ENCODE data around the gene CDH23. TPM values are rescaled to one million over a fixed set of nuclear protein-coding genes. Genes with fewer than 3 reads are reported as not detected.

CDH23 gene
- total and polyA plus RNA-seq, 10 of the 15 experiments (the other 5 are each of a cell fraction or from before 2014, with no cell fraction given) = 0.09 to 0.40 (median 0.15) TPM; not detected in 1

GRCh38 chr10:71542478-71542877 lies 145.8 kb downstream of the CDH23 start:
- no peak overlapping the region for H3K27ac ChIP-seq (ENCODE audit: control insufficient read depth, insufficient read depth)
- intact Hi-C loops (cut with micrococcal nuclease; ENCODE audit: unreplicated experiment) (no loop called here), in situ Hi-C loops (cut with MboI) (no loop called here)
- POLR2A ChIA-PET = no interaction called here
- no peak overlapping the region for H3K4me2 ChIP-seq (ENCODE audit: control insufficient read depth, insufficient read depth)
- 24% methylated on average over 7 of the region's 7 CpGs for WGBS (ENCODE audit: insufficient coverage, insufficient replicate concordance, low lambda C conversion rate, missing lambda C conversion rate)
- H2AFZ ChIP-seq (ENCODE audit: control insufficient read depth, low read depth, low read length) = no peak overlapping the region
- no peaks in the 10 kb centered on the region for H4K20me1 ChIP-seq (ENCODE audit: control insufficient read depth, insufficient read depth)
- FAIRE-seq (no peak), ATAC-seq (no peak), DNase-seq (ENCODE audit: low read depth, low spot score) (no peak)
- BruUV-seq (replicated peaks) = no TSS peak
- SMC1A ChIA-PET (ENCODE audit: uncharacterized antibody, unreplicated experiment) = no interaction called here
- TF ChIP-seq EGR1 (IDR thresholded peaks at IDR 0.05; ENCODE audit: borderline replicate concordance in 1 of 2, low read depth in 2 of 2, low read length in 2 of 2) (no peak), CHD1 (IDR thresholded peaks at IDR 0.05; ENCODE audit: low read depth, low read length) (no peak), CBX3 (IDR thresholded peaks at IDR 0.05; ENCODE audit: borderline replicate concordance, low read depth) (no peak), MYB (IDR thresholded peaks at IDR 0.05; ENCODE audit: borderline replicate concordance, low read depth, low read length) (no peak), E4F1 (IDR thresholded peaks at IDR 0.05; ENCODE audit: borderline replicate concordance, partially characterized antibody) (no peak), MAX (IDR thresholded peaks at IDR 0.05; ENCODE audit: low read depth, low read length) (no peak), ESRRA (IDR thresholded peaks at IDR 0.05; ENCODE audit: low read length) (no peak), BHLHE40 (IDR thresholded peaks at IDR 0.05; ENCODE audit: borderline replicate concordance in 1 of 2, low read depth in 2 of 2, low read length in 1 of 2) (no peak), KAT2A (conservative IDR thresholded peaks at IDR 0.05; ENCODE audit: control insufficient read depth, low read depth, low read length) (no peak), NRF1 (conservative IDR thresholded peaks at IDR 0.05; ENCODE audit: low read depth, low read length) (no peak), ZBED1 (IDR thresholded peaks at IDR 0.05; ENCODE audit: borderline replicate concordance) (no peak)
- TF ChIP-seq, protein P1, sequence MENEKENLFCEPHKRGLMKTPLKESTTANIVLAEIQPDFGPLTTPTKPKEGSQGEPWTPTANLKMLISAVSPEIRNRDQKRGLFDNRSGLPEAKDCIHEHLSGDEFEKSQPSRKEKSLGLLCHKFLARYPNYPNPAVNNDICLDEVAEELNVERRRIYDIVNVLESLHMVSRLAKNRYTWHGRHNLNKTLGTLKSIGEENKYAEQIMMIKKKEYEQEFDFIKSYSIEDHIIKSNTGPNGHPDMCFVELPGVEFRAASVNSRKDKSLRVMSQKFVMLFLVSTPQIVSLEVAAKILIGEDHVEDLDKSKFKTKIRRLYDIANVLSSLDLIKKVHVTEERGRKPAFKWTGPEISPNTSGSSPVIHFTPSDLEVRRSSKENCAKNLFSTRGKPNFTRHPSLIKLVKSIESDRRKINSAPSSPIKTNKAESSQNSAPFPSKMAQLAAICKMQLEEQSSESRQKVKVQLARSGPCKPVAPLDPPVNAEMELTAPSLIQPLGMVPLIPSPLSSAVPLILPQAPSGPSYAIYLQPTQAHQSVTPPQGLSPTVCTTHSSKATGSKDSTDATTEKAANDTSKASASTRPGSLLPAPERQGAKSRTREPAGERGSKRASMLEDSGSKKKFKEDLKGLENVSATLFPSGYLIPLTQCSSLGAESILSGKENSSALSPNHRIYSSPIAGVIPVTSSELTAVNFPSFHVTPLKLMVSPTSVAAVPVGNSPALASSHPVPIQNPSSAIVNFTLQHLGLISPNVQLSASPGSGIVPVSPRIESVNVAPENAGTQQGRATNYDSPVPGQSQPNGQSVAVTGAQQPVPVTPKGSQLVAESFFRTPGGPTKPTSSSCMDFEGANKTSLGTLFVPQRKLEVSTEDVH (IDR thresholded peaks at IDR 0.05; ENCODE audit: low read depth, partially characterized antibody) = no peak
- TF ChIP-seq, protein P2, sequence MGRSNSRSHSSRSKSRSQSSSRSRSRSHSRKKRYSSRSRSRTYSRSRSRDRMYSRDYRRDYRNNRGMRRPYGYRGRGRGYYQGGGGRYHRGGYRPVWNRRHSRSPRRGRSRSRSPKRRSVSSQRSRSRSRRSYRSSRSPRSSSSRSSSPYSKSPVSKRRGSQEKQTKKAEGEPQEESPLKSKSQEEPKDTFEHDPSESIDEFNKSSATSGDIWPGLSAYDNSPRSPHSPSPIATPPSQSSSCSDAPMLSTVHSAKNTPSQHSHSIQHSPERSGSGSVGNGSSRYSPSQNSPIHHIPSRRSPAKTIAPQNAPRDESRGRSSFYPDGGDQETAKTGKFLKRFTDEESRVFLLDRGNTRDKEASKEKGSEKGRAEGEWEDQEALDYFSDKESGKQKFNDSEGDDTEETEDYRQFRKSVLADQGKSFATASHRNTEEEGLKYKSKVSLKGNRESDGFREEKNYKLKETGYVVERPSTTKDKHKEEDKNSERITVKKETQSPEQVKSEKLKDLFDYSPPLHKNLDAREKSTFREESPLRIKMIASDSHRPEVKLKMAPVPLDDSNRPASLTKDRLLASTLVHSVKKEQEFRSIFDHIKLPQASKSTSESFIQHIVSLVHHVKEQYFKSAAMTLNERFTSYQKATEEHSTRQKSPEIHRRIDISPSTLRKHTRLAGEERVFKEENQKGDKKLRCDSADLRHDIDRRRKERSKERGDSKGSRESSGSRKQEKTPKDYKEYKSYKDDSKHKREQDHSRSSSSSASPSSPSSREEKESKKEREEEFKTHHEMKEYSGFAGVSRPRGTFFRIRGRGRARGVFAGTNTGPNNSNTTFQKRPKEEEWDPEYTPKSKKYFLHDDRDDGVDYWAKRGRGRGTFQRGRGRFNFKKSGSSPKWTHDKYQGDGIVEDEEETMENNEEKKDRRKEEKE (IDR thresholded peaks at IDR 0.05) = no peak
- no peak overlapping the region for H3K4me3 ChIP-seq
- H3K9me3 ChIP-seq (replicated peaks; ENCODE audit: control insufficient read depth, insufficient read depth, low read length) = no peaks in the 10 kb centered on the region
- no peak overlapping the region for H3K9ac ChIP-seq (ENCODE audit: control insufficient read depth, insufficient read depth, low read length)
- H3K36me3 ChIP-seq (ENCODE audit: control insufficient read depth in 2 of 2, insufficient read depth in 2 of 2, low read length in 1 of 2) = no peaks in the 10 kb centered on the region
- H3K27me3 ChIP-seq (replicated peaks in 1 of 2; ENCODE audit: control insufficient read depth in 2 of 2, insufficient read depth in 2 of 2, low read length in 1 of 2) = peaks cover 1 to 3% of the 10 kb centered on the region in 2 experiments; a peak in 3 of 4 replicates
- RAD21 ChIA-PET (ENCODE audit: unreplicated experiment) = interaction anchor here (0.6 kb wide), 1 partner anchor 223 kb away, joined by 4 read pairs; the partner anchor contains the start of gene SLC29A3
- no peaks in the 10 kb centered on the region for H3K4me1 ChIP-seq (ENCODE audit: control insufficient read depth, insufficient read depth, low read length)
- no peaks in the 10 kb centered on the region for H3K79me2 ChIP-seq (ENCODE audit: control insufficient read depth, insufficient read depth, low read length)
- CTCF ChIA-PET = interaction anchor here (0.7 kb wide), 1 partner anchor 27 kb away, joined by 3 read pairs; no protein-coding TSS in a partner anchor

All from GM12878 (cell line).